ENCODE data around the gene SAMD4A.

GRCh38 chr14:54830650-54831049 is 263.7 kb downstream of the SAMD4A start:
- TF ChIP-seq CTCF (conservative IDR thresholded peaks at IDR 0.05; ENCODE audit: low read depth, low read length): no peak
- no peak for TF ChIP-seq CEBPB (IDR thresholded peaks at IDR 0.05; ENCODE audit: low read depth, low read length)
- no peak for TF ChIP-seq MAFK (IDR thresholded peaks at IDR 0.05; ENCODE audit: low read depth, low read length)
- no peak for TF ChIP-seq FOS (IDR thresholded peaks at IDR 0.05; ENCODE audit: low read depth, low read length)
- TF ChIP-seq USF2 (IDR thresholded peaks at IDR 0.05; ENCODE audit: low read depth, low read length): no peak
- no peak for TF ChIP-seq ELK1 (IDR thresholded peaks at IDR 0.05; ENCODE audit: borderline replicate concordance, low read depth, low read length)
